NCI-H226 (cell line): Measurements from ENCODE around the gene WWP2.

Experiments used
- DNase-seq: peaks from one replicate; pipeline ENCODE4 v3.0.0-alpha.2; 2015

WWP2 gene

DNA sequence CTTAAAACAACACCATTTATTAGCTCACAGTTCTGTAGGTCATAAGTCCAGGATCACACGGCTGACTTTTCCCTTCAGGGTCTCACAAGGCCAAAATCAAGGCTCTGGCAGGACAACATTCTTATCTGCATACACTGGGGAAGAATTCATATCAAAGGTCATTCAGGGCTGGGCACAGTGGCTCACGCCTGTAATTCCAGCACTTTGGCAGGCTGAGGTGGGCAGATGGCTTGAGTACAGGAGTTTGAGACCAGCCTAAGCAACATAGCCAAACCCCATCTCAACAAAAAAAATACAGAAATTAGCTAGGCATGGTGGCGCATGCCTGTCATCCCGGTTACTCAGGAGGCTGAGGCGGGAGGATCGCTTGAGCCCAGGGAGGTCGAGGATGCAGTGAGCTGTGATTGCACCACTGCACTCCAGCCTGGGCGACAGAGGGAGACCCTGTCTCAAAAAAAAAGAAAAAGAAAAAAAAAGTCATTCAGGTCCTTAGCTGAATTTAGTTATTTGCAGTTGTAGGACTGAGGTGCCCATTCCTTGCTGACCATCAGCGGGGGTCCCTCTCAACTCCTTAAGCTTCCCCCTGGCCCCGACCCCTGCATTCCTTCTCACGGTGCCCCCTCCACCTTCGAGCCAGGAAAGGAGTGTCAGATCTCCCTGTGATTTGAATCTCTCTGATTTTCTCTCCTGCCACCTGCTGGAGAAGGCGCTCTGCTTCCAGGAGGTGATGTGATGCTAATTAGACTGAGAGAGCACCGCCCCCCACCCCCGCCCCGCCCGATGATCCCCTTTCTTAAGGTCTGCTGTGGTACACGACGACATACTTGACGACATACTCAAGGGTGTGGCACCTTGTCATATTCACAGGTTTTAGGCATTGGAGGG is 97.2 kb downstream of the WWP2 start:
- DNase-seq, result peak; percentile 32

GRCh38 chr16:69860233-69861231 is 98.4 kb downstream of the WWP2 start:
- no peak for DNase-seq

DNA sequence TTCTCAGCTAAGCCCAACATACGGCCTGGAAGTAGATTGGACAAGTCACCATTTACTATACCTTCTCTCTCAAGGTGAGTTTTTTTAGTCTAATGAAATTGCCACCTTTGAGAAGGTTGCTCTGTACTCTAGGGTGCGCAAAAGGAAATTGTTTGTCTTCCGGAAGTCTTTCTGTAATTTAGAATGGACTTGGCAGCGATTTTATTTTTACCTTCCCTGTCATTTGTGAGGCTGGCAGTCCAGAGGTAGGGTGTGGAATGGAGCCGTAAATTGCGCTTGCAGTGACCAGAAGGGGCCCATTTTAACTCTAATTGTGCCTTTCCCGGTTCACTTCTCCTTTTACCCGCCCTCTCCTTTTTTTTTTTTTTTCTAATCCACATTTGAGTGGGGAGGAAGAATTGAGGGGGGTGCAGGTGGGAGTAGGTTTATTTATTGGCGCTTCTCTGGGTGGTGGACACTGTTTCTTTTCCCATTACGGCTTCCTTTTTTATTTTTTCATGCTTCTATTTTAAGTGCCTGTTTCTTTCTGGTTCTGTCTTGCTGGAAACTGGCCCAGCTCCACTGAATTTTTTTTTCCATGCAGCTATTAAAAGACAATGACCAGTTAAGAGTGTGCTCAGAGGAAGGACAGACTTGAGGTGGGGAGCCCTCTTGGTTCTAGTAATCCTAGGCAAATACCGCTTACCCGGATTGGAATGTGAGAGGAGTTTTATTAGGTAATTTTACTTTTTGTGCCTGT is 99.3 kb downstream of the WWP2 start:
- no peak for DNase-seq

- DNase-seq, result no peak
These were observed 101.5 kb downstream of the WWP2 start for GRCh38 chr16:69863401-69864281.

DNA sequence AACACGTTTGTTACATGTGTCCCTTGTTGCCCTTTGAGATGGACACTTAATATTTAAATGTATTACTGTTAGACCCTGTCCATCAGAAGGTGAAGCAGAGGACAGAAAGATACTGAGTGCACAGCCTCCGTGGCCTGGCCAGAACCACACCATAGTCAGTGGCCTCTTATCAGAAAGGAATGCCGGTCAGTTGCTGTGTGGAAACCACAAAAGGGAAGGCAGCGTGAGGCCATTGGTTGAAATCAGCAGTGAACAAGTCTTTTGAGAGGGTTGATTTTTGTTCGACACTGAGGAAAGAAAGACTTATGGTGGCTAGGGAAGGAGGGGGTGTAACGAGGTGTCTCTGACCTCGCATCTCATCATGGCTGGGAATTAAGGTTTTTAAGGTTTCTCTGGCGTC is 103.6 kb downstream of the WWP2 start:
- DNase-seq, result peak; percentile 96

GRCh38 chr16:69867784-69868560 is 105.8 kb downstream of the WWP2 start:
- no peak for DNase-seq

DNA sequence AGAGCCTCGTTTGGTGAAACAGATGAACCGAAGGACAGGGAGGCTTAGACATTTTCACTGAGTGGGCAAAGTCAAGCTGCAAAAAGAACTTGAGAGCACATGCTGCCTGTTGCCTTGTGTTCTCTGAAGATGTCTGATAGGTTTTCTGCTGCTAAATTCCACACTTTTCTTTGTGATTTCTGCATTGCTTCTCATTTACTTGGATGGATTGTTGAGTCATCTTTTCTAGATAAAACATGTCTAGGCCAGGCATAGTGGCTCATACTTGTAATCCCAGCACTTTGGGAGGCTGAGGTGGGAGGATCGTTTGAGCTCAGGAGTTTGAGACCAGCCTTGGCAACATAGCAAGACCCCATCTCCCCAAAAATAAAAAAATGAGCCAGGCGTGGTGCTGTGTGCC is 108.6 kb downstream of the WWP2 start:
- DNase-seq, result peak; percentile 12

- no peak for DNase-seq
These were observed 109.6 kb downstream of the WWP2 start for GRCh38 chr16:69871708-69872107.

DNA sequence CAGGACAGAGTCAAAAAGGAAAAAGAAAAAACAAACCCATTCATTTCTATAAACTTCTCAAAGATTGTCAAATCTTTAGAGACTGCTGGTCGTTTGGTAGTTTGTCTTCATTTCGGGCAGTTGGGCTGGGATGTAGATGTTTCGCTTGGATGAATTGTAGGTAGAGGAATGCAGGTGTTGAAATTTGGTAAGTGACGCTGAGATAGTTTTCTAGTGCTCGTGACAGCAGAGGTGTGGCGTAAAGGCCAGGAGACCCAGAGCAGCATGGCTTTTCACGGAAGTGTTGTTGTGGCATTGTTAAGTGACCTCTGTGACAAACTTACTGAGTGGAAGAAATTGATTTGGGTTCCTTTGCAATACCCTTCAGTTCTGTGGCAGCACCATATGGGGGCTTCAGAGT is 110.8 kb downstream of the WWP2 start:
- no peak for DNase-seq

GRCh38 chr16:69873783-69874182 is 111.7 kb downstream of the WWP2 start:
- DNase-seq, result no peak

- no peak for DNase-seq
These were observed 112.1 kb downstream of the WWP2 start for GRCh38 chr16:69874271-69874670.

GRCh38 chr16:69880640-69881133 is 118.6 kb downstream of the WWP2 start:
- no peak for DNase-seq

- DNase-seq, result no peak
These were observed 119.0 kb downstream of the WWP2 start for GRCh38 chr16:69881141-69881540.

- no peak for DNase-seq
These were observed 121.6 kb downstream of the WWP2 start for GRCh38 chr16:69883744-69884143.

DNA sequence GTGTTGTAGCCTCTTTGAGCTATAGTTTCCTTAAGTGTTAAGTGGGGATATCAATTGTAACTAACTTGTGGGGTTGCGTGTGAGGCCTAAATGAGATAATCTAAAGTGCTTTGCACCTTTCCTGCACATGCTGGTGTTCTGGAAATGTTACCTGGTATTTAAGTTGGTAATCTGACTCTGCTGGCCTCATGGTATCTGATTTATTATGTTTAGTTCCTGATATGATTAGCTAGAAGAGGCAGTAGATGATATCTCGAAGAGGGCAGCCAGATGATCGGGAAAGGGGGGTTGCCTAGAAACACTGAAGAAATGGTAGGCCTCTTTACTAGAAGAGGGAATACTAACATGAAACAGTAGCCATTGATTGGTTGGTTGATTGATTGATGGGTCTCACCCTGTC is 123.6 kb downstream of the WWP2 start:
- DNase-seq, result no peak

- DNase-seq, result no peak
These were observed 124.6 kb downstream of the WWP2 start for GRCh38 chr16:69886726-69887125.

DNA sequence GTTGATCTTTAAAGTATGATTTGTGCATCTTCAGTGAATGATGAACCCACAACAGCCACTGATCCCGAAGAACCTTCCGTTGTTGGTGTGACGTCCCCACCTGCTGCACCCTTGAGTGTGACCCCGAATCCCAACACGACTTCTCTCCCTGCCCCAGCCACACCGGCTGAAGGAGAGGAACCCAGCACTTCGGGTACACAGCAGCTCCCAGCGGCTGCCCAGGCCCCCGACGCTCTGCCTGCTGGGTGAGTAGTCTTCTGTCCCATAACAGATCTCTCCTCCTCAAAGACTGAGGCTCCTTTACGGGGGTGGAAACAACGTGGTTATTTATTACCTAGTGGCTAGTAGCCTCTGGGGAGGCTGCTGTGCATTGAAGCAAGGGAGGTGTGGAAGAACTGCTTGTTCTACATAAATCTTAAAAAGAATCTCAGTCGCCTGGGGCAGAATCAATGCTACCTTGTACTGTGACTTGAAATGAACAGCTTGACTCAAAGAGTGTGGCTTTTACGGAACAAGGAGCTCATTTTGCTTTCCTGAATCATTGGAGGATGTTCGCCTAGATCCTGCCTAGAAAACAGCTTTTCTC is 126.0 kb downstream of the WWP2 start:
- no peak for DNase-seq

GRCh38 chr16:69889295-69889964 is 127.3 kb downstream of the WWP2 start:
- DNase-seq, result no peak

DNA sequence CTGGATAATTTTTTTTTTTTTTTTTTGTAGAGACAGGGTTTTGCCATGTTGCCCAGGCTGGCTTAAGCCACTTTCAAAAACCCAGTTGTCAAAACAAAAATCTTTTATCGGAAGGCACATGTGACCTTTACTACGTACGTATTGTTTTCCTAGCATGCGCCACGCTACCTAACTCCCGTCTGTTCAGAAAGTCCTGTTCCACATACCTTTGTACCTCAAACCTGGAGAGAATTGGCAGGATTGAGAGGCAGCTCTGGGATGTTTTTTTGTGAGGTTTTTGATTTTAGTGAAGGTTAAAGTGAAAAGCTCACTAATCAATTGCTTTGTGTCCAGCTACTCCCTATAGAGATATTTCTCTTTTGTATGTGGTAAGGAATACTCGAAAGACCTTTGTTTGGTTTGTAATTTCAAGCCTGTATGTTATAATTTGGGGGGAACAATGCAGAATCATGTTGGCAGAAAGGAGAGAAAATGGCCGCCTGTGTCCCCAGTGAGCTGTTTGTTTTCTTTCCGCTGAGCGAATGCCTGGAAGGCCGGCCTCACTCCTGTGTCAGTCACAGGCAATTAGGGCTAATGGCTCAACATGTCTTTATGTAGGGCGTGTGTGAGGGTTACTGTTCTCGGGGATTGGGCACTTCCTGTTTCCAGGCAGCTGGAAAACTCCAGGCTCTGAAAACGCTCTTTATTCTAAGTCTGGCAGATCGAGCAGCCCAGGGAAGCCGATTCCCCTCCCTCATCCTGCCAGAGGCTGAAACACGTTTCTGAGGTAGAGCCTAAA is 128.2 kb downstream of the WWP2 start:
- DNase-seq, result no peak
